HepG2 (cell line): Measurements from ENCODE around the gene IDUA.

Source experiments
- ARNT ChIP-seq: fragments of 450-650 bp; IDR thresholded peaks from 2 replicates; pipeline ENCODE4 v1.6.1; 2017
- FOXA1 ChIP-seq, 2 experiments: fragments of 450-650 bp in 1 of 2; sonication (generic) in 1 of 2; formaldehyde crosslinking in 1 of 2; IDR thresholded peaks; 2 replicates each; pipeline versions ENCODE4 v1.4.0 to v1.6.1; 2016 to 2020; ENCODE audit warnings: missing genetic modification reagents in 1 of 2
- MXI1 ChIP-seq: IDR thresholded peaks from 3 replicates; pipeline ENCODE4 v1.6.1; 2012; ENCODE audit warnings: low read depth, low read length, inconsistent platforms, borderline replicate concordance
- POLR2A ChIP-seq, 2 experiments: IDR thresholded peaks; 2 replicates each; pipeline ENCODE4 v1.6.1; 2011; ENCODE audit warnings: low read depth in 2 of 2, low read length in 2 of 2, mild to moderate bottlenecking in 1 of 2, moderate library complexity in 1 of 2; ENCODE audit not compliant: insufficient read depth in 1 of 2
- RFX1 ChIP-seq: fragments of 450-650 bp; IDR thresholded peaks from 2 replicates; pipeline ENCODE4 v1.6.1; 2017
- TBX3 ChIP-seq: fragments of 450-650 bp; IDR thresholded peaks from 2 replicates; pipeline ENCODE4 v1.6.1; 2017; ENCODE audit warnings: antibody characterized with exemption, mild to moderate bottlenecking, inconsistent platforms, borderline replicate concordance
- TCF7L2 ChIP-seq: IDR thresholded peaks from 2 replicates; pipeline ENCODE4 v1.6.1; 2011; ENCODE audit warnings: mild to moderate bottlenecking, low read depth, low read length, moderate library complexity
- ZNF224 ChIP-seq: sonication (generic); formaldehyde crosslinking; IDR thresholded peaks from 2 replicates; pipeline ENCODE4 v1.5.0; 2020; ENCODE audit warnings: mild to moderate bottlenecking, missing genetic modification reagents
- ZNF331 ChIP-seq: sonication (generic); formaldehyde crosslinking; IDR thresholded peaks from 2 replicates; pipeline ENCODE4 v1.4.0; 2020; ENCODE audit warnings: missing genetic modification reagents
- ZNF501 ChIP-seq: sonication (generic); formaldehyde crosslinking; IDR thresholded peaks from 2 replicates; pipeline ENCODE4 v1.5.1; 2020; ENCODE audit warnings: mild to moderate bottlenecking, moderate library complexity, missing genetic modification reagents
- ZNF713 ChIP-seq: sonication (generic); formaldehyde crosslinking; IDR thresholded peaks from 2 replicates; pipeline ENCODE4 v1.4.0; 2020; ENCODE audit warnings: mild to moderate bottlenecking, missing genetic modification reagents
- ZSCAN29 ChIP-seq: sonication (generic); formaldehyde crosslinking; conservative IDR thresholded peaks from 2 replicates; pipeline ENCODE4 v1.4.0; 2020; ENCODE audit warnings: mild to moderate bottlenecking, missing genetic modification reagents
- TF ChIP-seq, protein P1 (sequence below): sonication (generic); formaldehyde crosslinking; IDR thresholded peaks from 2 replicates; pipeline ENCODE4 v1.5.0; 2020; ENCODE audit warnings: mild to moderate bottlenecking, missing genetic modification reagents, moderate library complexity
- TF ChIP-seq, protein P2 (sequence below): IDR thresholded peaks from 2 replicates; pipeline ENCODE4 v1.6.1; 2012; ENCODE audit warnings: low read length, improper control_type of control experiment

DNA sequence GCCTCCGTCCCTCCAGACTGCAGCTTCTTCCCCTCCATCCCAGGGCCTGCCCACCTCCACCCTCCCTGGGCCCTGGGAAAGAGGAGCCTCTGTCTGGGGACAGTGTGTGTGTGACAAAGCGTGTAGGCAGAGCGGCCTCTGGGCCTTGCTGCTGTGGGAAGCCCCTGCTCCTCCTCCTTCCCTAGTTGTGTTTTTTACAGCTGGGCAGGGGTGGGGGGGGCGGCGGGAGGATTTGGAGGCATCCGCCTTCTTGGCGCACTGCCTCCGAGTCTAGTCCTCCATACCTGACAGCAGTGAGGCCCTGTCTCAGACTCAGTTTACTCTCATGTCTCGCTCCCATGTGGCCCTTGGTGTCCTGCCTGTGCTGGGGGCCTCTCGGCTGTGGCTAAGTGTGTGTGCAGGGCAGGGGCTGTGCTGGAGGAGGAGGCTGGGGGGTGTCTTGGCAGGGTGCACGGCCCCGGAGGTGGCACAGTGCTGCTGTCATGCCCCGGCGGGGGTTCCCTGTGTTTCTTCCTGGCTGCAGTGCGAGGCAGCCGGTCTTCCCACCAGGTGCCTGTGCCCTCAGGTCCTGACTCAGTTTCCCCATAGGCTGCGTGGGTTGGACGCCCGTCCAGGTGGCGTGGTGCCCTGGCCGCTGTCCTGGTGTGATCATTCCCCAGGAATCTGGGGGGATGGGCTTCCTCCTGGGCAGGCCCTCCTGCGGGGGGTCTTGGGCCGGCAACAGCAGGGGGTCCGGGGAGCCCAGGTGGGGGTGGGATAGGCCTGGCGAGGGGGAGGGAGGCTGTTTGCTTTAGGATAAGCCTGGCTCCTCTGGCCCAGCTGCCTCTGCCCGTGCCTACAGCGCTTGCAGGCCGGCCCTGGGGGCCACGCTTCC is 31.5 kb downstream of the IDUA start:
- TF ChIP-seq, protein P1, sequence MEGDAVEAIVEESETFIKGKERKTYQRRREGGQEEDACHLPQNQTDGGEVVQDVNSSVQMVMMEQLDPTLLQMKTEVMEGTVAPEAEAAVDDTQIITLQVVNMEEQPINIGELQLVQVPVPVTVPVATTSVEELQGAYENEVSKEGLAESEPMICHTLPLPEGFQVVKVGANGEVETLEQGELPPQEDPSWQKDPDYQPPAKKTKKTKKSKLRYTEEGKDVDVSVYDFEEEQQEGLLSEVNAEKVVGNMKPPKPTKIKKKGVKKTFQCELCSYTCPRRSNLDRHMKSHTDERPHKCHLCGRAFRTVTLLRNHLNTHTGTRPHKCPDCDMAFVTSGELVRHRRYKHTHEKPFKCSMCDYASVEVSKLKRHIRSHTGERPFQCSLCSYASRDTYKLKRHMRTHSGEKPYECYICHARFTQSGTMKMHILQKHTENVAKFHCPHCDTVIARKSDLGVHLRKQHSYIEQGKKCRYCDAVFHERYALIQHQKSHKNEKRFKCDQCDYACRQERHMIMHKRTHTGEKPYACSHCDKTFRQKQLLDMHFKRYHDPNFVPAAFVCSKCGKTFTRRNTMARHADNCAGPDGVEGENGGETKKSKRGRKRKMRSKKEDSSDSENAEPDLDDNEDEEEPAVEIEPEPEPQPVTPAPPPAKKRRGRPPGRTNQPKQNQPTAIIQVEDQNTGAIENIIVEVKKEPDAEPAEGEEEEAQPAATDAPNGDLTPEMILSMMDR (CRISPR knock-in tag) = no peak
- TF ChIP-seq ZNF713 (CRISPR knock-in tag) (no peak), ZSCAN29 (CRISPR knock-in tag) (no peak), POLR2A (IDR thresholded peaks at IDR 0.05; ENCODE audit: insufficient read depth in 1 of 2, low read depth in 2 of 2, low read length in 2 of 2) (no peak), MXI1 (no peak), ARNT (no peak), TBX3 (no peak), FOXA1 (IDR thresholded peaks at IDR 0.05) (no peak), FOXA1 (CRISPR knock-in tag; IDR thresholded peaks at IDR 0.05) (no peak), RFX1 (no peak), ZNF331 (CRISPR knock-in tag) (no peak), ZNF501 (no peak), ZNF224 (no peak), TCF7L2 (no peak)
- TF ChIP-seq, protein P2, sequence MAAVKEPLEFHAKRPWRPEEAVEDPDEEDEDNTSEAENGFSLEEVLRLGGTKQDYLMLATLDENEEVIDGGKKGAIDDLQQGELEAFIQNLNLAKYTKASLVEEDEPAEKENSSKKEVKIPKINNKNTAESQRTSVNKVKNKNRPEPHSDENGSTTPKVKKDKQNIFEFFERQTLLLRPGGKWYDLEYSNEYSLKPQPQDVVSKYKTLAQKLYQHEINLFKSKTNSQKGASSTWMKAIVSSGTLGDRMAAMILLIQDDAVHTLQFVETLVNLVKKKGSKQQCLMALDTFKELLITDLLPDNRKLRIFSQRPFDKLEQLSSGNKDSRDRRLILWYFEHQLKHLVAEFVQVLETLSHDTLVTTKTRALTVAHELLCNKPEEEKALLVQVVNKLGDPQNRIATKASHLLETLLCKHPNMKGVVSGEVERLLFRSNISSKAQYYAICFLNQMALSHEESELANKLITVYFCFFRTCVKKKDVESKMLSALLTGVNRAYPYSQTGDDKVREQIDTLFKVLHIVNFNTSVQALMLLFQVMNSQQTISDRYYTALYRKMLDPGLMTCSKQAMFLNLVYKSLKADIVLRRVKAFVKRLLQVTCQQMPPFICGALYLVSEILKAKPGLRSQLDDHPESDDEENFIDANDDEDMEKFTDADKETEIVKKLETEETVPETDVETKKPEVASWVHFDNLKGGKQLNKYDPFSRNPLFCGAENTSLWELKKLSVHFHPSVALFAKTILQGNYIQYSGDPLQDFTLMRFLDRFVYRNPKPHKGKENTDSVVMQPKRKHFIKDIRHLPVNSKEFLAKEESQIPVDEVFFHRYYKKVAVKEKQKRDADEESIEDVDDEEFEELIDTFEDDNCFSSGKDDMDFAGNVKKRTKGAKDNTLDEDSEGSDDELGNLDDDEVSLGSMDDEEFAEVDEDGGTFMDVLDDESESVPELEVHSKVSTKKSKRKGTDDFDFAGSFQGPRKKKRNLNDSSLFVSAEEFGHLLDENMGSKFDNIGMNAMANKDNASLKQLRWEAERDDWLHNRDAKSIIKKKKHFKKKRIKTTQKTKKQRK = no peak
